Effector memory CD4-positive, alpha-beta T cell (primary cell): ENCODE data around the gene PDZRN4.
"Not testable (repeated sequence)": the region's sequence is repeated elsewhere in the genome, so short reads cannot be mapped to it uniquely, and the experiment has no call there.

Experiments
- DNase-seq, 3 donors: peaks; one replicate each; pipeline ENCODE4 v3.0.0-alpha.2; 2020
- H3K27ac ChIP-seq: 2 replicates; pipeline ENCODE4 v1.7.0; 2013; ENCODE audit warnings: mild to moderate bottlenecking, low read length, moderate library complexity; ENCODE audit not compliant: insufficient read depth, poor library complexity, severe bottlenecking
- H3K27me3 ChIP-seq: replicated peaks from 2 replicates; pipeline ENCODE4 v1.7.0; 2013; ENCODE audit warnings: mild to moderate bottlenecking, low read length; ENCODE audit not compliant: insufficient read depth, control insufficient read depth, poor library complexity, severe bottlenecking
- H3K36me3 ChIP-seq: 2 replicates; pipeline ENCODE4 v1.7.0; 2013; ENCODE audit warnings: mild to moderate bottlenecking, low read length, moderate library complexity; ENCODE audit not compliant: control insufficient read depth, insufficient read depth
- H3K4me1 ChIP-seq: 2 replicates; pipeline ENCODE4 v1.7.0; 2013; ENCODE audit warnings: low read length, mild to moderate bottlenecking; ENCODE audit not compliant: control insufficient read depth, insufficient read depth, poor library complexity, severe bottlenecking
- H3K4me3 ChIP-seq: 2 replicates; pipeline ENCODE4 v1.7.0; 2013; ENCODE audit warnings: low read length, low read depth, mild to moderate bottlenecking; ENCODE audit not compliant: insufficient read depth, poor library complexity, severe bottlenecking
- H3K9me3 ChIP-seq: 2 replicates; pipeline ENCODE4 v1.7.0; 2013; ENCODE audit warnings: mild to moderate bottlenecking, low read length, moderate library complexity; ENCODE audit not compliant: control insufficient read depth

The PDZRN4 gene

GRCh38 chr12:41230756-41231155, 42.6 kb downstream of the PDZRN4 start:
- Histone ChIP-seq H3K9me3 (no peaks in the 10 kb centered on the region), H3K27me3 (no peaks in the 10 kb centered on the region), H3K4me1 (no peaks in the 10 kb centered on the region), H3K4me3 (no peak overlapping the region), H3K36me3 (no peaks in the 10 kb centered on the region), H3K27ac (no peak overlapping the region)
- no peak for DNase-seq

GRCh38 chr12:41234692-41235091, 46.6 kb downstream of the PDZRN4 start:
- DNase-seq = no peak
- H3K36me3 ChIP-seq = no peaks in the 10 kb centered on the region
- H3K4me1 ChIP-seq = no peaks in the 10 kb centered on the region
- no peaks in the 10 kb centered on the region for H3K9me3 ChIP-seq
- no peaks in the 10 kb centered on the region for H3K27me3 ChIP-seq
- H3K27ac ChIP-seq = no peak overlapping the region
- H3K4me3 ChIP-seq = no peak overlapping the region

- H3K27me3 ChIP-seq = no peaks in the 10 kb centered on the region
- H3K9me3 ChIP-seq = no peaks in the 10 kb centered on the region
- no peaks in the 10 kb centered on the region for H3K4me1 ChIP-seq
- no peak overlapping the region for H3K4me3 ChIP-seq
- DNase-seq = no peak
- H3K27ac ChIP-seq = no peak overlapping the region
- H3K36me3 ChIP-seq = no peaks in the 10 kb centered on the region
Observed at GRCh38 chr12:41242603-41243002, 54.5 kb downstream of the PDZRN4 start.

- Histone ChIP-seq H3K36me3 (no peaks in the 10 kb centered on the region), H3K27me3 (no peaks in the 10 kb centered on the region), H3K27ac (no peak overlapping the region), H3K4me3 (no peak overlapping the region), H3K4me1 (no peaks in the 10 kb centered on the region), H3K9me3 (no peaks in the 10 kb centered on the region)
- no peak for DNase-seq
Observed at GRCh38 chr12:41248391-41248790, 60.3 kb downstream of the PDZRN4 start.

GRCh38 chr12:41250748-41251147, 62.6 kb downstream of the PDZRN4 start:
- no peaks in the 10 kb centered on the region for H3K36me3 ChIP-seq
- no peak for DNase-seq
- no peaks in the 10 kb centered on the region for H3K4me1 ChIP-seq
- no peaks in the 10 kb centered on the region for H3K27me3 ChIP-seq
- H3K4me3 ChIP-seq = no peak overlapping the region
- H3K27ac ChIP-seq = no peak overlapping the region
- no peaks in the 10 kb centered on the region for H3K9me3 ChIP-seq

GRCh38 chr12:41254004-41254914, 66.1 kb downstream of the PDZRN4 start:
- no peak for DNase-seq

GRCh38 chr12:41263196-41263595, 75.1 kb downstream of the PDZRN4 start:
- not testable (repeated sequence) for H3K27ac ChIP-seq, H3K27me3 ChIP-seq, H3K9me3 ChIP-seq, H3K36me3 ChIP-seq, DNase-seq, H3K4me1 ChIP-seq, H3K4me3 ChIP-seq

More at GRCh38 chr12:41254004-41254914, 66.1 kb downstream of the PDZRN4 start:
- no peak overlapping the region for H3K4me3 ChIP-seq
- H3K9me3 ChIP-seq = no peaks in the 10 kb centered on the region
- no peaks in the 10 kb centered on the region for H3K27me3 ChIP-seq
- no peaks in the 10 kb centered on the region for H3K4me1 ChIP-seq
- H3K27ac ChIP-seq = no peak overlapping the region
- no peaks in the 10 kb centered on the region for H3K36me3 ChIP-seq

- Histone ChIP-seq H3K27me3 (no peaks in the 10 kb centered on the region), H3K9me3 (no peaks in the 10 kb centered on the region), H3K27ac (no peak overlapping the region), H3K4me3 (no peak overlapping the region), H3K36me3 (no peaks in the 10 kb centered on the region), H3K4me1 (no peaks in the 10 kb centered on the region)
- DNase-seq = no peak
Observed at GRCh38 chr12:41264281-41264680, 76.2 kb downstream of the PDZRN4 start.

- Histone ChIP-seq H3K27ac (no peak overlapping the region), H3K4me1 (no peaks in the 10 kb centered on the region), H3K27me3 (no peaks in the 10 kb centered on the region), H3K9me3 (no peaks in the 10 kb centered on the region), H3K4me3 (no peak overlapping the region), H3K36me3 (no peaks in the 10 kb centered on the region)
- no peak for DNase-seq
Observed at GRCh38 chr12:41269056-41269455, 80.9 kb downstream of the PDZRN4 start.

- Histone ChIP-seq H3K27me3 (no peaks in the 10 kb centered on the region), H3K4me3 (no peak overlapping the region), H3K27ac (no peak overlapping the region), H3K9me3 (no peaks in the 10 kb centered on the region), H3K4me1 (no peaks in the 10 kb centered on the region), H3K36me3 (no peaks in the 10 kb centered on the region)
- DNase-seq = no peak
Observed at GRCh38 chr12:41271489-41271888, 83.4 kb downstream of the PDZRN4 start.
